Measurements from ENCODE around the gene CSH2. TPM values are rescaled to one million over a fixed set of nuclear protein-coding genes. Genes with fewer than 3 reads are reported as not detected.
"Not testable (repeated sequence)": the region's sequence is repeated elsewhere in the genome, so short reads cannot be mapped to it uniquely, and the experiment has no call there.

The CSH2 gene
- total RNA-seq (2021; fragmentation: NEBNext Ultra II Directional; extraction: Animal tissue kit (Norgen Biotek cat#: 25700)) (0.43 and 0.52 TPM in 2 replicates), polyA plus RNA-seq (2011; rRNA removed) (not detected in 2 replicates), polyA minus RNA-seq (2011; rRNA and poly(A)+ RNA removed) (0.88 TPM in 1 of 2 replicates, not detected in the other)
- 0.13 TPM for polyA plus RNA-seq (2011; cell fraction: cytosol; rRNA removed)
- not detected for polyA plus RNA-seq (2011; cell fraction: nucleus; rRNA removed)
- not detected in 4 replicates for polyA plus RNA-seq (2012, experiment 1 of 2)
- polyA plus RNA-seq (2012, experiment 2 of 2): not detected
- polyA plus RNA-seq (2013, experiment 1 of 2): 0.43 TPM
- 0.39 TPM for polyA plus RNA-seq (2013, experiment 2 of 2)
- not detected for polyA minus RNA-seq (2011; cell fraction: cytosol; rRNA and poly(A)+ RNA removed)
- not detected for polyA minus RNA-seq (2011; cell fraction: nucleus; rRNA and poly(A)+ RNA removed)
- long read RNA-seq, experiment 1: 0 reads
- long read RNA-seq, experiment 2: 0 reads

DNA sequence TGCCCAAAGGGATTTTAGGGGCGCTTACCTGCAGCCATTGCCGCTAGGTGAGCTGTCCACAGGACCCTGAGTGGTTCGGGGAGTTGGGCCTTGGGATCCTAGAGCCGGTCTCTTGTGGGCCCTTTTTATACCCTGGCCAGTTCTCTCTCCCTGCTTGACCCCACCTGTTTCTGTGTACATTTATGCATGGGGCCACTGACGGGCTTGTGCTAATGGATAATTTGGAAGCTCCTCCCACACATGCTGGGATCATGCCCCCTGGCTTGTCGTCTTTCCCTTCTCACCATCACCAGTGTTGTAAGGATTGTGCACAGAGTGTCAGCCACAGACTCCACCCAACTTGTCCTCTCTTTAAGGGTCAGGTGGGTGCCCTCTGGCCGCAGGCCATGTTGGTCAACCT is at the start of gene CSH2:
Gene CSH2, minus strand, starts transcription at position 101 of the 400 bp plus-strand sequence. Its CDS starts 63 bp downstream, at position 38.
- H3K23ac ChIP-seq (ENCODE audit: insufficient read length); H3K79me1 ChIP-seq (ENCODE audit: low read depth, low read length); H3K27me3 ChIP-seq (replicated peaks in 1 of 4; ENCODE audit: control insufficient read depth in 3 of 4, extremely low read depth in 1 of 4, insufficient read depth in 3 of 4, low read length in 3 of 4); H3K9me3 ChIP-seq (ENCODE audit: insufficient read depth in 2 of 2, low read depth in 1 of 2, low read length in 1 of 2); FAIRE-seq; POLR2A ChIA-PET (ENCODE audit: partially characterized antibody); H2BK12ac ChIP-seq (ENCODE audit: low read depth, low read length); H3K18ac ChIP-seq (ENCODE audit: extremely low read depth, low read length); H3K23me2 ChIP-seq (ENCODE audit: low read depth, low read length); H2AFZ ChIP-seq (ENCODE audit: low read length); H2BK20ac ChIP-seq (ENCODE audit: low read length); H2BK120ac ChIP-seq (replicated peaks; ENCODE audit: low read depth, low read length); H3K4me2 ChIP-seq (ENCODE audit: insufficient read depth in 1 of 2, low read depth in 2 of 2, low read length in 2 of 2); H3K56ac ChIP-seq (replicated peaks; ENCODE audit: insufficient read length, low read depth, low read length); H3K27ac ChIP-seq (ENCODE audit: low read depth, low read length); H3K36me3 ChIP-seq (ENCODE audit: control insufficient read depth in 2 of 4, insufficient read depth in 4 of 4, low read length in 3 of 4); H3K14ac ChIP-seq (ENCODE audit: insufficient read length); H4K20me1 ChIP-seq (replicated peaks in 1 of 2; ENCODE audit: control insufficient read depth in 1 of 2, insufficient read depth in 2 of 2, low read length in 2 of 2); H4K8ac ChIP-seq (ENCODE audit: extremely low read depth, insufficient read depth, low read length); H2BK15ac ChIP-seq (ENCODE audit: low read length); H2AK5ac ChIP-seq (ENCODE audit: low read depth, low read length); H2BK5ac ChIP-seq (ENCODE audit: low read depth, low read length); H3K4ac ChIP-seq (replicated peaks; ENCODE audit: insufficient read length, low read depth, low read length); H3K79me2 ChIP-seq (ENCODE audit: control insufficient read depth in 1 of 2, insufficient read depth in 2 of 2, low read length in 2 of 2); DNase-seq (ENCODE audit: low read depth in 1 of 2, low spot score in 2 of 2); H3K4me1 ChIP-seq (replicated peaks in 1 of 4; ENCODE audit: control insufficient read depth in 3 of 4, insufficient read depth in 4 of 4, low read length in 3 of 4); H4K91ac ChIP-seq (replicated peaks; ENCODE audit: insufficient read length, low read length); H3K4me3 ChIP-seq (ENCODE audit: extremely low read depth in 1 of 4, insufficient read depth in 2 of 4, low read depth in 3 of 4, low read length in 4 of 4); H4K5ac ChIP-seq (ENCODE audit: insufficient read length, low read depth, low read length); H3K9ac ChIP-seq (replicated peaks in 1 of 4; ENCODE audit: extremely low read depth in 1 of 4, low read depth in 3 of 4, low read length in 3 of 4): not testable (repeated sequence)
- 97% methylated on average over 4 of the region's 7 CpGs; no CpG with 5 or more reads in 1 of the 2 experiments for WGBS, 2 experiments (ENCODE audit: extremely low coverage in 1 of 2, insufficient coverage in 1 of 2, insufficient read length in 1 of 2, insufficient replicate concordance in 2 of 2, low coverage in 1 of 2, low lambda C conversion rate in 2 of 2, missing lambda C conversion rate in 1 of 2)
- CTCF ChIA-PET (ENCODE audit: partially characterized antibody): interaction anchor here (1.3 to 1.8 kb wide), 4 partner anchors 8 to 44 kb away, joined by 3 to 10 read pairs (median 6); no protein-coding TSS in a partner anchor

Data from H1 (cell line).